ENCODE data around the gene FNDC10.

The FNDC10 gene

DNA sequence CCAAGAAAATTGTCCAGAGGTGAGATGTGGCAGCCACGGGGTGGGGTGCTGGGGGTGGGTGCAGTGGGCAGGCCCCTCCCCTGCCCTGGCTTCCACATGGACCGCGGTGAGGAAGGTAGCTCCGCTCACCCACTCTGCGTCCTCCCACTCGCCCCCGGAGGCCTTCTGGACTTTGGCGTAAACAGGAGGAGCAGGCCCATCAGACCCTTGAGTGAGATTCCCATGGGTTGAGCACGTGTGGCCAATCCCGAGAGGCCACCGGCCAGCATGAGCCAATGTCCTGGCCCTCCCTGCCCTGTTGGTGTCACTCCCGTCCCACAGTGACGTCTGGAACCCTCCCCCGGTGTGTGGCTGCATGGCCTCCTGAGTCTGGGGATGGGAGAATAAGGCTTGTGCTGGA, 51.3 kb downstream of the FNDC10 start:
- H3K9ac ChIP-seq (ENCODE audit: low read depth in 1 of 2, low read length in 2 of 2) = no peak overlapping the region
- H3K27me3 ChIP-seq (ENCODE audit: control insufficient read depth in 1 of 2, insufficient read depth in 2 of 2, low read length in 2 of 2) = no peaks in the 10 kb centered on the region
- peaks cover 0 to 10% of the 10 kb centered on the region in 2 donors for H3K36me3 ChIP-seq (ENCODE audit: control insufficient read depth in 1 of 2, insufficient read depth in 2 of 2, low read length in 2 of 2)
- H3K9me3 ChIP-seq (ENCODE audit: control insufficient read depth in 1 of 2, low read length in 2 of 2) = no peaks in the 10 kb centered on the region
- H3K4me3 ChIP-seq (ENCODE audit: low read depth in 1 of 2, low read length in 2 of 2) = no peak overlapping the region
- peaks cover 0 to 5% of the 10 kb centered on the region in 2 donors for H3K4me1 ChIP-seq (ENCODE audit: control insufficient read depth in 1 of 2, insufficient read depth in 2 of 2, low read length in 2 of 2)
- H3K27ac ChIP-seq (ENCODE audit: low read depth, low read length) = no peak overlapping the region

All from duodenal mucosa (tissue), 2 donors.